GM21737 (cell line): ENCODE measurements around the gene PXMP2.
A peak's percentile ranks its signal among the peaks of the same experiment; 100 is the strongest.

ENCODE experiments used
- ATAC-seq: cut with Tn5 transposase; IDR thresholded peaks from one replicate; pipeline ENCODE4 v1.9.1; 2021; ENCODE audit warnings: mild to moderate bottlenecking, moderate library complexity; ENCODE audit not compliant: unreplicated experiment

PXMP2 gene

DNA sequence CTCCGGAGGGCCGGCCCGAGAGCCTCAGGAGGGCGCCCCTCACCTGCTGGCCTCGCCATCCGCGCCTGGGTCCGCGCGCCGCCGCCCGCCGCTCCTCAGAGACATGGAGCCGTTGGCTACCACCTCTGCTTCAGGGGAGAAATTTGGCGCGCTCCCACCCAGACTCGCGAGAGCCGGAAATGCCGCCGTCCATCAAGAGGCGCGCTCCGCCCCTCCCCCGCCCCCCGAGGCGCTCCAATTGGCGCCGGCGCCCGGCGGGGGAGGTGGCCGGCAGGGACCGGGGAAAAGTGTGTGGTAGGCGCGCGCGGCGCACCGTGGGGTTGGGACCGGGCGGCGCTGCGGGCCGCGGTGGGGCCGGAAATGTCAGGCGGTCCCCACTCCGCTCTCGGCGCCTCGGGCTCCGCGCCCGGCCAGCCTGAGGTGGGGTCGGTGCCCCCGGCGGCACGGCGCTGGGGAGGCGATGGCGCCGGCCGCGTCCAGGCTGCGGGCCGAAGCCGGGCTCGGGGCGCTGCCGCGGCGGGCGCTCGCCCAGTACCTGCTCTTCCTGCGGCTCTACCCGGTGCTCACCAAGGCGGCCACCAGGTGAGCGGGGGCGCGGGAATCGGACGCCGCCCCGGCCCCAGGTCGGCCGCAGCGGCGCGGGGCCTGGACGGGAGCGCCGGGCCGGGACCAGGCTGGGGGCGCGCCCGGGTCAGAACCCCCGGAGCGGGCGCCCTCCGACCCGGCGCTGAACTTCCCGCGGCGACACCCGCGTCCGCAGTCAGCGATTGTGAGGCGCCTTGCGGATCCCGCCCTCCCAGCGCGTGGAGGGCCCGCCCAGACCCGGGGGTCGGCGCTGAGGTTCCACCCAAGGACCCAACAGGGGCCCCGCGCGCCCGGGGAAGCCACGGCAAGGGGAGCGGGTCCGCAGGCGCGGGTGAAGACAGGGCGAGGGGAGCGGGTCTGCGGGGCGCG lies at the start of gene PXMP2, which contains the start of gene POLE:
Gene PXMP2 (plus strand): TSS at position 377 of the 954 bp plus-strand sequence. CDS start 84 bp downstream, at position 461.
Gene POLE (minus strand): TSS at position 132 of the 954 bp plus-strand sequence. CDS start 27 bp downstream, at position 105.
- peak; percentile 88 for ATAC-seq

GRCh38 chr12:132637811-132638210 lies 49.6 kb upstream of the PXMP2 start:
- ATAC-seq, result no peak

GRCh38 chr12:132638541-132639408 lies 48.6 kb upstream of the PXMP2 start:
- ATAC-seq, result no peak

DNA sequence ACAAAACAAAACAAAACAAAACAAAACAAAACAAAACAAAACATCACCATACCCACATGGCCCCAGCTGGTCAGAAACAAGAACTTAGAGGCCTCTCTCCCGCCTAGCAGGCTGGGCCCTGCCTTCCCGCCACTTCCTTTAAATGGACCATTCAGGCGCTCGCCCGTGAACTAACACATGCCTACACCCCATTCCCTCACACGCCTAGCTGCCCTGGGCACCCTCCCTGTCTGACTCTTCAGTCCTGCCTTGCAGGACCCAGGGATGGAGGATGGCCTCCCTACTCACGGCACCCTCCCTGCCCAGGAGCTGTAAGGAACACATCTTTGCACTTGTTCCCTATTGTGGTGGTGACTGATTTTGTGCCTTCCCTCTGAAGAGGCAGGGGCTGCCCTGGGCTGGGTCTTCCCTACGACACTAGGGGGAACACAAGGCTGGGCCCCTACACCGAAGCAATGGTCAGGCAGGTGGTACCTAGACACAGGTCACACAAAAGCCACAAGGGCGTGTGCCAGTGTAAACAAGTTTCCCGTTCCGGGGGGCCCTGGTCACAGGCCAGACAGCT lies 47.3 kb upstream of the PXMP2 start:
- ATAC-seq, result no peak

DNA sequence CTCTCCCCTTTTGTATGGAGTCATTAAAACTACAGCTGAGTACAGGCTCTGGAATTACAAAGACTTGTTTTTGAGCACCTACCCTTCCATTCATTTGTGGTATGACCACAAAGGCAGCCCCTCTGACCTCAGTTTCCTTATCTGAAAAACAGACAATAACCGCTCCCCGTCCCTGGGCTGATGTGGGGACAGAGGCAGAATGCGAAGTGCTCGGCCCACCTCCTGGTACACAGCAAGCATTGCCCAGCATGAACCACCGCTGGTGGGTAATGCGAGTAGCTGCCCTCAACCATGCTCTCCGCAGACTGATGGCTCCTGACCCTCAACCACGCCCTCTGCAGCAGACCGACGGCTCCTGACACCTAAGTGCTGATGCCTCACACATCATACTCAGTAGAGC lies 46.5 kb upstream of the PXMP2 start:
- no peak for ATAC-seq

- ATAC-seq, result no peak
Observed at GRCh38 chr12:132641811-132642650, 45.4 kb upstream of the PXMP2 start.

DNA sequence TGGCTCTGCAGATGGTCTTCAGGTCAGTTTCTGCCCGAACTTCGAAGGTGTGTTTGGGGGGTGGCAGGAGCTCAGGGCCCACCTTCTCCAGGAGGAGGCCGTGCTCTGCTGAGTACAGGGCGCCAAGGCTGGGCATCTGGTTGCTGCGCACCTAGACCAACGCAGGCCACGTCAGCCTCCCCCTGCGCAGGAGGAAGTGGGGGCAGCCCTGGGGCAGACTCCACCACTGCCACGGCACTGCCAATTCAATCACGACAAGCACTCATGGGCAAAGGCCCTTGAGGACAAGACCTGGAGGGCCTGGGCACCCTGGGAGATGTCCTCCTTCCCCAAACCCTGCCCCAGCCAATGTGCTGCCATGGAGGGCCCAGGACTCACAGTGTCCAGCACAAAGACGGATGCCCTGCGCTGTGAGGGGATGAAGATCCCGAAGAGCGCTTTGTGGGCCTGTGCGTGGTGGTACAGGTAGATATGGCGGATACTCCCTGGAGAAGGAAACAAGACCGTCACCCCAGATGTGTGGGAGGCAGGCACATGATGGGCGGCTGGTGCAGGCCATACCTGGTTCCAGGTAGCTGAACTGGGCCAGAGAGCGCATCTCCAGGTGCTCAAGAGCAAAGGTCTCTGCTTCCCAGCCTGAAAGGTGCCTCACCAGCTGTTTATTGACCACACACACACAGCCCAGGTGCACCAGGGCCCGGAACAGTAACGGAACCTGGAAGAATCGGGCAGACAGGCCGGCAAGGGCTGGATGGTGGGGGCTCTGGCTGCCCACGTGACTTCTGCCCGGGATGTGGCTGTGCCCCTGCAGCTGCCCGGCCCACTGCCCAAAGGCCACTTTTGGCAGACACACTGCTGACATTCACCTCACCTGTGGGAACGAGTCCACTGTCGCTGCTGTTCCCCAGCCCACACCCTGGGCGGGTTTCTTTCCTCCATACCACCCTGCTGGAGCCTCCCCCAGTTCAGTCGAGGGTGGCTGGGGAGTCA lies 44.2 kb upstream of the PXMP2 start:
- ATAC-seq, result no peak

DNA sequence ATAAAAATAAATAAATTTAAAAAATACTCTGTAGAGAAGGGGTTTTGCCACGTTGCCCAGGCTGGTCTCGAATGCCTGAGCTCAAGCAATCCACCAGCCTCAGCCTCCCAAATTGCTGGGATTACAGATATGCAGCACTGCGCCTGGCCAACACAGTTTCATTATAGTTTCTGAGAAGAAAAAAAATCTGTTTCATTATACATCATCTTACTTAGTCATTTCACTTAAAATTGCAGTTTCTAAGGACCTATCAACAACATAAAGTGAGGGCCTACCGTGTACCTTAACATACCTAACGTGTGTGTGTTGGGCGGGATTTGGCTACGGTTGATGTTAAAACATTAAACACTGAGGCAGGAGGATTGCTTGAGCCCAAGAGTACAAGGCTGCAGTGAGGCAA lies 40.5 kb upstream of the PXMP2 start:
- ATAC-seq, result no peak

DNA sequence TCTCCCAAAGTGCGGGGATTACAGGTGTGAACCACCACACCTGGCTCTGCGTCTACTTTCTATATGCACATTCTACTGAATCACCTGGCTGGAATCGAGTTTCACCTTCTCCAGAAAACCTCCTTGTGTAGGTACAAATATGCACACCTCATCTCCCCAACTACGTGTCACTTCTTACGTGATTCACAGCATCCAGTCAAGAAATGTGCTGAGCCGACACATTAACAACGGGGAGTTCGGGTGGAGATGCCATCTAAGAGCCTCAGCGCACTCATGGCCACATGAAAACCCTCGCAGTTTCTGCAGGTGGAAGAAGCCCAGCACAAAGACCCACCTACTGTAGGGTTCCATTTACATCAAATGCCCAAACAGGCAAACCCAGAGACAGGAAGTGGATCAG lies 39.5 kb upstream of the PXMP2 start:
- no peak for ATAC-seq

GRCh38 chr12:132648616-132649225 lies 38.7 kb upstream of the PXMP2 start:
- ATAC-seq, result no peak

DNA sequence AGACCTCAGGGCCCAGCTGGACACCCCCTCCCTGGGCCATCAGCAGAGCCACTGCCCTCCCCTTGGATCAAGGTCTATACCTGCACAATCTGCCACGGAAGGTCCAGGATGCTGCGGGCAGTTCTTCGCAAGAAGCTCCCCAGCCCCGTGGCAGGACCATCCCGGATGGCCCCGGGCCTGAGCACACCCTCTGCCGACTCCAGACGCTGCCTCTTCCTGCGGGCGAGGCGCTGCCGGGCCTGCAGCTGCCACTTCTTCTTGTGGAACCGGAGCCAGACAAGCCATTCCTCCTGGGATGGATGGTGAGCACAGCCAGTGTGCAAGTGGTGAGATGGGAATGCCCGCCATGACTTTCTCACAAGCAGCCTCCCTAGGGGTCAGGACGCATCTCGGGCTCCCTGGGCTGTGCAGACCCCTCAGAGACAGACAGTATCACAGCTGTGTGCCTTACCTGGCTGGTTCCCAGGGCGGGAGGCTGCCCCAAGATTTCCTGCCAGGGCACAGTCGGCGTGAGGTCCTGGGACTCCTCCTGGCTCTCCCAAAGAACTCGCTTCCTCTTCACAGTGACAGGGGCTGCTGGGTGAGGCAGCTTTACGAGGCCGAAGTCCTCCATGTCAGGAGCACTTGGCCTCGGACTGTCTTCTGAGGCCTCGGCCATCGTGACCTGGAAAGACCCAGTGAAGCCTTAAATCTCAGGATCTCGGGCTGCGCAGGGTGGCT lies 38.0 kb upstream of the PXMP2 start:
- ATAC-seq, result no peak

DNA sequence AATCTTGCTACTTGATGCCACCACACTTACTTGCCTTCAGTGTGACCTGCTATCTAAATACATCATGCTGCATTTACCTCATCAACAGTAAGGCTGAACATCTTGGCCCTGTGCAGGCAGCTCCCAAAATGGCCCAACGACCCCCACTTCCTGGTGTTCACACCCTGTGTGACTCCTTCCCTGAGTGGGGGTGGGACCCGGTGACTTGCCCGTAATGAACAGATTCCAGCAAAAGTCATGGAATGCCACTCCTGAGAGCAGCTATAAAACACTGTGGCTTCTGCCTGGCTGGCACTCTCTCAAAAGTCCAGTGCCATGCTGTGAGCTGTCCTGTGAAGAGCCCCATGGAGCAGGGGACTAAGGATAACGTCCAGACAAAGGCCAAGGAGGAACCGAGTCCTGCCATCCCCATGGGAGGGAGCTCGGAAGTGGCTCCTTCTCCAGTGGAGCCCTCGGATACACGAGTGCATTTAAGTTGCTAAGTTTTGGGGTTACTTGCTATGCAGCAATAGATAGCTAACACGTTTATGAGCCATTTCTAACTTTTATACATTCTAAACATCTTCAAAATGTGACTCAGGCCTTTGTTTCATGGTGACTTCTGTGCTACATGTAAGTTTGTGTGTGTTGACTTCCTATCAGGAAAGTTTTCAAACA lies 35.8 kb upstream of the PXMP2 start:
- ATAC-seq, result no peak

DNA sequence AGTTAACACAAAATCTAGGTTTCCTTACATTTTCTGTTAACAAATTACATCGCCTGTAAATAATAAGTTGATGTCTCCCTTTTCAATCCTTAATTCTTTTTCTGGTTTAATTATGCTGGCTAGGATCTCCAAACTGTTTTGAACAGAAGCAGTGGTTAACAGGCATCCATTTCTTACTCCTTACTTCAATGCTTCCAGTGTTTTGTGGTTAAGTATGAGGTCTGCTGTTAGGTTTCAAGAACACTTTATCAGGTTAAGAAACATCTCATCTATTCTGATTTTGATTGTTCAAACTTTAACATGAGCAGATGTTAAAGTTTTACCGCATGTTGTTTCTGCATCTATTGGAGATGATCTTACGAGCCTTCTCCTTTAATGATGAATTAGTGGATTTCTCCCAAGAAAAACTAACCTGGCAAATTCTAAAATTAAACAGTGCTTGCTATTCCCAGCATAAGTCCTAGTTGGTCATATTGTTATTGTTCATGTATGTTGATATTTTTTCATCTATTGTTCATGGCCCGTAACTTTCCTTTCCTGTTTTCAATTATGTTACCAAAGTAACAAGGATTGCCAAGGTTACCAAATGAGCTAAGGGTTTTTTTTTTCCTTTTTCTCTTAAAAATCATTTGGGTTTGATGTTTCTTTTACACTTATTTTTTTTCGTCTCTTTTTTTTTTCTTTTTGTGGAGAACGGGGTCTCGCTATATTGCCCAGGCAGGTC lies 33.7 kb upstream of the PXMP2 start:
- ATAC-seq, result no peak

GRCh38 chr12:132657004-132657727 lies 30.2 kb upstream of the PXMP2 start:
- ATAC-seq, result no peak

DNA sequence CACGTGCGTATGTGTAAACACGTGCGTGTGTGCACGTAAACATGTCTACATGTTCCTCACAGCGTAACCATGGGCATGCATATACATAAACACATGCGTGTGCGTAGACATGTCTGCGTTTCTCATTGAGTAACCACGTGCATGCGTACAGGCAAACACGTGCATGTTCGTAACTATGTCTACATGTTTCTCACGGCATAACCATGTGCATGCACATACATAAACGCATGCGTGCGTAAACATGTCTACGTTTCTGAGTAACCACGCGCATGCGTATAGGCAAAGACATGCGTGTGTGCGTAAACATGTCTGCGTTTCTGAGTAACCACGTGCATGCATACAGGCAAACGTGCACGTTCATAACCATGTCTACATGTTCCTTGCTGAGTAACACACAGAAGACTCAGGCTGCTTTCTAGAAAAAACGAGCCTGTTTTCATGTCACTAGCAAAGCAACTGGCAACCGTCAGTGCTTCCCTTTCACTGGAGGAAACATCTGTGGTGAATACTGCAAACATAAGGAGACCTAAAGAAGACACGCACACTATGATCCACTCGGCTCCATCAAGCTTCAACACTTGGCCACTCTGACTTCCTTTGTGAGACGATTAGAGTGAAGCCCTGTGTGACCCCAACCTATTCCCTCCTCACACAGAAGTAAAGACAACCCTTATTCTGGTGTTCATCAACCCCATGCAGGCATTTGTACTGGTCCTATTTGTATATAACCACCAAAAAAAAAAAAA lies 29.1 kb upstream of the PXMP2 start:
- no peak for ATAC-seq

GRCh38 chr12:132659146-132659545 lies 28.2 kb upstream of the PXMP2 start:
- ATAC-seq, result no peak
